IPS-20b (cell line): ENCODE measurements around the gene CCDC102A.

Experiments
- H3K27ac ChIP-seq: one replicate; pipeline ENCODE4 v1.5.1; 2013; ENCODE audit warnings: low read length
- H3K27me3 ChIP-seq: 2 replicates; pipeline ENCODE4 v1.6.1; 2013; ENCODE audit warnings: mild to moderate bottlenecking, low read length, inconsistent platforms; ENCODE audit not compliant: insufficient read depth
- H3K36me3 ChIP-seq: 2 replicates; pipeline ENCODE4 v1.6.1; 2013; ENCODE audit warnings: low read depth, mild to moderate bottlenecking, inconsistent platforms, low read length, moderate library complexity; ENCODE audit not compliant: insufficient read depth
- H3K4me1 ChIP-seq: 2 replicates; pipeline ENCODE4 v1.6.1; 2013; ENCODE audit warnings: mild to moderate bottlenecking, control low read depth, inconsistent platforms, low read length, moderate library complexity; ENCODE audit not compliant: insufficient read depth
- H3K4me3 ChIP-seq: 2 replicates; pipeline ENCODE4 v1.5.1; 2013; ENCODE audit warnings: mild to moderate bottlenecking, low read length, inconsistent platforms
- H3K9ac ChIP-seq: 2 replicates; pipeline ENCODE4 v1.6.1; 2013; ENCODE audit warnings: low read depth, mild to moderate bottlenecking, inconsistent platforms, low read length, moderate library complexity
- H3K9me3 ChIP-seq: 2 replicates; pipeline ENCODE4 v1.6.1; 2013; ENCODE audit warnings: mild to moderate bottlenecking, low read depth, low read length, inconsistent platforms; ENCODE audit not compliant: insufficient read depth

CCDC102A gene

GRCh38 chr16:57526498-57526897 lies 9.9 kb downstream of the CCDC102A start:
- H3K27ac ChIP-seq, result no peak overlapping the region
- peaks cover 4% of the 10 kb centered on the region; the same call in 1 of the 2 replicates for H3K36me3 ChIP-seq
- H3K27me3 ChIP-seq, result no peaks in the 10 kb centered on the region
- H3K4me1 ChIP-seq, result no peaks in the 10 kb centered on the region; the same call in 1 of the 2 replicates
- no peaks in the 10 kb centered on the region for H3K9me3 ChIP-seq
- no peak overlapping the region for H3K9ac ChIP-seq
- no peak overlapping the region for H3K4me3 ChIP-seq

GRCh38 chr16:57525761-57526160 lies 10.6 kb downstream of the CCDC102A start:
- H3K36me3 ChIP-seq, result peaks cover 4% of the 10 kb centered on the region; the same call in 1 of the 2 replicates
- H3K9me3 ChIP-seq, result no peaks in the 10 kb centered on the region
- no peak overlapping the region for H3K27ac ChIP-seq
- H3K9ac ChIP-seq, result no peak overlapping the region
- H3K4me1 ChIP-seq, result no peaks in the 10 kb centered on the region; the same call in 1 of the 2 replicates
- no peaks in the 10 kb centered on the region for H3K27me3 ChIP-seq
- H3K4me3 ChIP-seq, result no peak overlapping the region

GRCh38 chr16:57522960-57523359 lies 13.4 kb downstream of the CCDC102A start:
- Histone ChIP-seq H3K27ac (no peak overlapping the region), H3K36me3 (peaks cover 1% of the 10 kb centered on the region; the same call in 1 of the 2 replicates), H3K9me3 (no peaks in the 10 kb centered on the region), H3K27me3 (no peaks in the 10 kb centered on the region), H3K4me1 (no peaks in the 10 kb centered on the region), H3K4me3 (no peak overlapping the region), H3K9ac (no peak overlapping the region)

GRCh38 chr16:57519796-57520360 lies 16.5 kb downstream of the CCDC102A start:
- H3K36me3 ChIP-seq, result peaks cover 6% of the 10 kb centered on the region
- H3K27ac ChIP-seq, result no peak overlapping the region
- H3K27me3 ChIP-seq, result no peaks in the 10 kb centered on the region
- H3K9ac ChIP-seq, result no peak overlapping the region
- no peaks in the 10 kb centered on the region for H3K4me1 ChIP-seq
- no peak overlapping the region for H3K4me3 ChIP-seq
- no peaks in the 10 kb centered on the region for H3K9me3 ChIP-seq

- Histone ChIP-seq H3K27ac (no peak overlapping the region), H3K9me3 (no peaks in the 10 kb centered on the region), H3K4me1 (no peaks in the 10 kb centered on the region), H3K36me3 (peaks cover 10% of the 10 kb centered on the region), H3K9ac (no peak overlapping the region), H3K4me3 (no peak overlapping the region), H3K27me3 (no peaks in the 10 kb centered on the region)
Measured at GRCh38 chr16:57518922-57519321, 17.4 kb downstream of the CCDC102A start.

GRCh38 chr16:57518520-57518919 lies 17.9 kb downstream of the CCDC102A start:
- H3K36me3 ChIP-seq, result peaks cover 10% of the 10 kb centered on the region
- H3K27ac ChIP-seq, result no peak overlapping the region

GRCh38 chr16:57517397-57518367 lies 18.7 kb downstream of the CCDC102A start:
- Histone ChIP-seq H3K27me3 (no peaks in the 10 kb centered on the region), H3K27ac (no peak overlapping the region), H3K4me3 (no peak overlapping the region), H3K4me1 (no peaks in the 10 kb centered on the region), H3K36me3 (peaks cover 10% of the 10 kb centered on the region), H3K9ac (no peak overlapping the region), H3K9me3 (no peaks in the 10 kb centered on the region)

More at GRCh38 chr16:57518520-57518919, 17.9 kb downstream of the CCDC102A start:
- Histone ChIP-seq H3K4me1 (no peaks in the 10 kb centered on the region), H3K4me3 (no peak overlapping the region), H3K9me3 (no peaks in the 10 kb centered on the region), H3K27me3 (no peaks in the 10 kb centered on the region), H3K9ac (no peak overlapping the region)

- Histone ChIP-seq H3K36me3 (peaks cover 15% of the 10 kb centered on the region), H3K27me3 (no peaks in the 10 kb centered on the region), H3K4me1 (no peaks in the 10 kb centered on the region), H3K4me3 (no peak overlapping the region), H3K9ac (no peak overlapping the region), H3K27ac (no peak overlapping the region), H3K9me3 (no peaks in the 10 kb centered on the region)
Measured at GRCh38 chr16:57516773-57517172, 19.6 kb downstream of the CCDC102A start.

- H3K4me1 ChIP-seq, result no peaks in the 10 kb centered on the region
- no peak overlapping the region for H3K4me3 ChIP-seq
- no peaks in the 10 kb centered on the region for H3K9me3 ChIP-seq
- no peak overlapping the region for H3K27ac ChIP-seq
- H3K27me3 ChIP-seq, result no peaks in the 10 kb centered on the region
- H3K9ac ChIP-seq, result no peak overlapping the region
- peaks cover 15% of the 10 kb centered on the region for H3K36me3 ChIP-seq
Measured at GRCh38 chr16:57516176-57516725, 20.1 kb downstream of the CCDC102A start.

- H3K4me1 ChIP-seq, result no peaks in the 10 kb centered on the region
- H3K4me3 ChIP-seq, result no peak overlapping the region
- H3K27me3 ChIP-seq, result no peaks in the 10 kb centered on the region
- H3K9me3 ChIP-seq, result no peaks in the 10 kb centered on the region
- H3K36me3 ChIP-seq, result peaks cover 15% of the 10 kb centered on the region
- no peak overlapping the region for H3K9ac ChIP-seq
- no peak overlapping the region for H3K27ac ChIP-seq
Measured at GRCh38 chr16:57514791-57515600, 21.4 kb downstream of the CCDC102A start.

- peaks cover 15% of the 10 kb centered on the region for H3K36me3 ChIP-seq
- H3K4me1 ChIP-seq, result no peaks in the 10 kb centered on the region
- no peak overlapping the region for H3K4me3 ChIP-seq
- H3K9me3 ChIP-seq, result no peaks in the 10 kb centered on the region
- no peaks in the 10 kb centered on the region for H3K27me3 ChIP-seq
- no peak overlapping the region for H3K27ac ChIP-seq
- no peak overlapping the region for H3K9ac ChIP-seq
Measured at GRCh38 chr16:57514371-57514770, 22.0 kb downstream of the CCDC102A start.
